Fibroblast of skin of abdomen (primary cell): ENCODE data around the gene CACNA2D2. TPM values are rescaled to one million over a fixed set of nuclear protein-coding genes. Genes with fewer than 3 reads are reported as not detected.

ENCODE experiments used
- DNase-seq: peaks from one replicate; pipeline ENCODE4 v3.0.0-alpha.2; 2013
- polyA plus RNA-seq, 2 experiments: library from polyadenylated mRNA; unstranded; fragments of 120-200 nt; gene quantifications; one replicate each; pipeline ENCODE4 v1.2.1, GENCODE V29; 2013; ENCODE audit not compliant: insufficient read length in 2 of 2

CACNA2D2 gene
- 0.37 TPM for polyA plus RNA-seq (2013, experiment 1 of 2; ENCODE audit: insufficient read length)
- 0.26 TPM for polyA plus RNA-seq (2013, experiment 2 of 2; ENCODE audit: insufficient read length)

- DNase-seq: no peak
Observed at GRCh38 chr3:50503504-50504342, at the start of gene CACNA2D2. TSS of gene CACNA2D2 (minus strand) at chr3:50503634. CDS start at chr3:50503423, 211 bp downstream.

- DNase-seq: no peak
Observed at GRCh38 chr3:50552598-50552997, 49.2 kb upstream of the CACNA2D2 start.

DNA sequence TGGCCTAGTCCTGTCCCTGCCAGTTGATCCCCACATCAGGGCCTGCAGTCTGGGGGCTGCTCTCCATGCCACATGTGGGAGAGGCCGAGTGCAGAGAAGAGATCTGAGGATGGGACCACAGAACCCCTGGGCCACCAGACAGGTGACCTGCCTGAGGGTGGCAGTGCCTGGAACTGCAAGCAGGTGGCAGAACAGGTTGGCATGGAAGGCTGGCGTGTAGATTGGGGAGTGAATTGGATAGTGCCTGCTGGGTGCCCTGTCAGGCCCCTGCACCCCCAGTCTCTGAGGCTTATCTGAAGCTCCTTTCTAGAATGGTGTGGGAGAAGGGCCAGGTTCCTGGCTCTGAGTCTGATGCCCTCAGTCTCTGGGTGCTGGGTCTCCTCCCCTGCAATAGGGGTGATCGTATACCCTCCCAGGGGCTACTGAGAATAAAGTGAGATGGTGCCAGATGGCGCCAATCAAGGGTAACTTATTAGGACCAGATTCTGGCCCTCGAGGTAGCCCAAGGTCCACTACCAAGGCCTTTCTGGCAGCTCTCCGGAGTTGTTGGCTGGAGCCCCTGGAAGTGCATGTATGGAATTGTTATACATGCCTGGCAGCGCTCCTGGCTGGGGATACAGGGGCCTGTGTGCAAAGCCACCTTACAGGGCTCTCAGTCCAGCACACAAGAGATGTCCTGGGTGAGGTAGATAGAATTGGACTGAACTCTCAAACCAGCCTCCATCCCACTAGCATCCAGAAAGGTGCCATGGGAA is 48.4 kb upstream of the CACNA2D2 start:
- no peak for DNase-seq

DNA sequence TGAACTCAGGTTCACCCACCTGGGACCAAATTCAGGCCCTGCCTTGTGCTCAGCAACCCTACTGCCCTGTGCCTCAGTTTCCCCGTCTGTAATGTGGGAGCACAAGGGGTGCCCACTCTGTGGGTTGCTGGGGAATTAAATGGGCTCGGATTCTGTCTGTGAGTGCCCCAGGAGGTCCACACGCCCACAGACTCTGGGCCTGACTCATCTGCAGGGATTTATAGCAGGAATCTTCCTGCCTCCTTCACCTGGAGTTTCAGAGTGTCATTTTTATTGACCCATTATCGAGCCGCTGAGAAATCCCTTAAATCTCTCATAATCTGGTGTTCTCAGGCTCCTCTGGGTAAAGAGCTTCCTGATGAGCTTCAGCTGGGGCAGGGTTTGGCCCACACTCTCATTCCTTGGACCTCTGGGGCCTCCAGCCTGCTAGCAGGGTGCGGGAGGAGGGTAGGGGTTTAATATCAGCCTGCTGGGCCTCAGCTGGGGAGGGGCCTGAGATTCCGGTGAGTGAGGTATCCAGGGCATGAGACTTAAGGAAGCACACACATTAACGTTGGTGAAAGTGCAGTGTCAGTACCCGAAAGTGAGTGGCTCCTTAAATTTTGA is 47.7 kb upstream of the CACNA2D2 start:
- DNase-seq: no peak

- peak; percentile 35 for DNase-seq
Observed at GRCh38 chr3:50550079-50550736, 46.8 kb upstream of the CACNA2D2 start.

DNA sequence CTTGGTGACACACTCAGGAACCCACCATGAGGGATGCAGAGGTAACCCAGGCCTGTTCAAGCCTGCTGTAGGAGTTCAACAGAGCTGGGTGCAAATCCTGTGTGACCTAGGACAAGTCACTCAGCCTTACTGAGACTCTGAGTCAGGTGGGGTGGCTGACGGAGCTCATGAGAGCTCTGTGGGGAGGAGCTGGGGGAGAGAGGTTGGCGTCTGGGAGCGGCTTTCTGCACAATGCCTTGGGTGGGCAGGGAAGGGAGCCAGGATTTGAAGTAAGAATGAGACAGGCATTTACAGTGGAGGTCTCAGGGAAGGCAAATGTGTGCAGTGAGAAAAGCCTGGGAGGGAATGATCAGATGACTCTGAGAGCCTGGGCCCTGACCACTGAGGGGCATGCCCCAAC is 45.8 kb upstream of the CACNA2D2 start:
- no peak for DNase-seq

DNA sequence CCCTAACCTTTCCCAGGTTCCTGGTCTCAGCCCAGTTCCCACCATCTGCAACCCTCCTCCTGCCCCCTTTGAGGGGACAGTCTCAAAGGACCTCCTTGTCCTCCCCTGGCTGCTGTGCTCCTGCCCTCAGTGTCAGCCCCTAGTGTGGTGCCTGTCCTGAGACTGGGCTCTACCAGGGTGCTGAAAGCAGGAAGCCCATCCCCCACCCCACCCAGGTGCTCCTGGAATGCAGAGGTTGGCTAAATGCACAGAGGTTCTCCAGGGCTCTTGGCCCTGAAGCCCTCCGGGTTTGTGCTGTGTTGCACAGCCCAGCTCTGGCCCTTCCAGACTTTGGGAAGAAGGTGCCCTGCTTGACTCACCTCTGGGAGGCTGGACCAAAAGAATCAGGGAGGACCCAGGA is 42.3 kb upstream of the CACNA2D2 start:
- DNase-seq: no peak

DNA sequence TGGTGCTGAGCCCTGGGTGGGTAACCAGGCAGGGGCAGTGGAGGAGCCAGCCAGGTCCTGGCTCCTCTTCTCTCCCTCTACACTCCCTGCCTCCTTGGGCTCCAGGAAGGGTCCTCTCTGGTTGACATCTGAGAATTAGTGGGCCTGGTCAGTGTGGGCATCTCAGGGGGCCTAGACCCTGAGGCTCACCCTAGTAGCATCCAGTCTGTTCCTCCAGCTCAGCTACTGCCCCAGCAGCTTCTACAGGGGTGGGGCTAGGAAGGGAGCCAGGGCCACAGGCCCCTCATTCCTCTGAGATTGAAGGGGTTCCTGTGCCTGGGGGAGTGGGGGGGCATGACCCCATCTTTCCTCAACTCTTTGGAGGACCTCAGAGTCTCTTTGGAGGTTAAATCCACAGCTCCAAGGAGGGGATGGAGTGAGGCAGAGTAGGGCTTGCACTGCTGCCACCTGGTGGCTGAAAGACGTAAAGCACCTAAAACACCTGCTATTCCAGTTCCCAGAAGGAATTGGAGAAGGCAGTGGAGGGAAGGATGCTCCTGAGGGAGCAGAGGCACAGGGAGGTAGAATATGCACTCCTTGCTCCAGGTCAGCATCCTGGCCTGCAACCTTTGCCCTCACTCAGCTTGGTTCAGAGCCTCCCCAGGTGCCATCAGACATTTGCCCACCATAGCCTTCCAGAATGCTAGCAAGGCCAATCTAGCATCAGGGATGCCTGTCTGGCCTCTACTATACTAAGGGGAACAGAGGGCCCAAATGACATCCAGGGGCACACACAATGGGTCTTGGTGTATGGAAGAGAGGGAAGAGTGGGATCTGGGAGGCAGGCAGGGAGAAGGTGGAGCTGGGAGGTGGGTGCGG is 39.0 kb upstream of the CACNA2D2 start:
- DNase-seq: peak; percentile 41

- DNase-seq: no peak
Observed at GRCh38 chr3:50539356-50540286, 36.2 kb upstream of the CACNA2D2 start.

- DNase-seq: no peak
Observed at GRCh38 chr3:50537421-50538129, 34.1 kb upstream of the CACNA2D2 start.

DNA sequence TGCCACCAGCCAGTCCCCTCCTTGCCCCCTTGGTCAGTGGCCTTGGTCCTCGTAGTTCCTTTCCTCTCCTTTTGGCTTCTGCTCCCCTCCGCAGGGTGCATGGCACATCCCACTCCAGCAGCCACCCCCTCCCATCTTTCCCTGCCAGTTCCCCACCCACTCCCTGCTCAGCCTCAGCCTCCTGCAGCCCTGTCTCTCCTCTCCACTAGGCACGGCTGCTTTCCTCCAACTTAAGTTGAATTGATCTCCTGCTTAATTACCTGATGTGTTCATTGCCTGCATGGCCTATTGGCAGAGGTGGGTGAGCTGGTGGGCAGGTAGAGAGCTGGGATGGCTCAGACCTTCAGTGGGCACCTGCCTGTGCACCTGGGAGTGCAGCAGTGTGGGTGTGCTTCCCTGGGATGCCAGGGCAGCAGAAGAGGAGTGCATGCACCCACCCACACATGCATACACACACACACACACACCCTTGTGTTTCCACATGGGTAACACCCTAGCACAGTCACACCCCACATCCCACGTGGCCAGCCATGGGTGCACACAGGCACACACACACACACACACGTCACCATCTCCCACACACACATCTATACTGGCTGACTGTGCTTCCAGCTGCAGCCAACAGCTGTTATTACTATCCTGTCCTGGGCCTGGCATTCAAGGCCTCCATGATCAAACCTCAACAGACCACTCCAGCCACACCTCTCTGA is 33.2 kb upstream of the CACNA2D2 start:
- DNase-seq: no peak

DNA sequence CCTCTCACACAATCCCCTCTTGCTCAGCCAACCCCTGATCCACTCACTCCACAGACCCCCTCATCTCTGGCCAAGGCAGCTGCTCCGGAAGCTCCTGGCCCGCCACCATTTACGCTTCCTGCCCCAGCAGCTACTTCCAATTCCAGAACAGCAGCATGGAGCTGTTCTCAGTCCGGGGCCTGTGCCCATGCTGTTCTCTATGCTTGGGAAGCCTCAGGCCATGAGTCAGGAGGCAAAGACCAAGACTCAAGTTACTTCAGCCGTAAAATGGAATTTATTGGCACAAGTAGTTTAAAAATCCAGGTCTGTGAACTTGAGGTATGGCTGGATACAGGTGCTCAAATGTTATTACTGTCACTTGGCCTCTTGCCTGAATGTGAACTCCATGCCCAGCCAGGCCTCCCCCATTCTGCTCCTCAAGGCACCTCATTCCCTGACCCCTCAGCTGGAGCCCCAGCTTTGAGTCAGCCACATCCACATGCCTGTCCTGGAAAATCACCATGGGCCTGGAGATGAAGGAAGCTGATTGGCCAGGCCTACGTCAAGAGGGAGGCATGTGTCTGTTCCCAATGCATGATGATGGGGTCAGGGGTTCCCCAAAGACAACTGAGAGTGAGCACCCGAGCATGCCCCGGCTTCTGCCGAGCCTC is 31.4 kb upstream of the CACNA2D2 start:
- no peak for DNase-seq

DNA sequence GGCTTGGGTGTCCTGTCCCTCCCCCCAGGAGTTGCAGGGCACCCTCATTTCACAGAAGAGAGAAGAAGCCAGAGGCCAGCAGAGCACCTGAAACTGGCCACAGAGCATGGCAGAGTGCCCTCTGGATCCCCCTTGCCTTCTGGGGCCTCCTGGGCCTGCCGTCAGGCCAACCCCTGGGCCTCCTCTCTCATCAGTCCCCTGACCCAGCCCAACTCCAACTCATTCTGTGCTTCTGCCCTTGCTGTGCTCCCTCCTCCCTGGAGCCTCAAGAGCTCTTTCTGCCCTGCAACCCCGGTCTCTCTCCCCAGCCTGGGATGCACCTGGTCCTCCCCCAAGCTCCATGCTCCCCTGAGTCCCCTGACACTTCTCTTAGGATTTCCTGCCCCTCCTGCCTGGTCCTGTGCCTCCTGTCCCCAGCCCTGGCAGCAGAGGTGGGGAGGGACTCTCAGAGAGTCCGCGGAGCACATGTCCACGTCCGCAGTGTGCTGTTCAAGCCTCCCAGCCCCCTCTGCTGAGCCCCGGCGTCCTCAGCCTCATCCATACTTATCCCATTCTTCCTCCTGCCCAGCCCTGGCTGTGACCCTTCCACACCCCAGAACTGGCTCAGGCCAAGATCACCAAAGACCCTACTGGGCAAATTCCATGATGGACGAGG is 30.5 kb upstream of the CACNA2D2 start:
- no peak for DNase-seq

DNA sequence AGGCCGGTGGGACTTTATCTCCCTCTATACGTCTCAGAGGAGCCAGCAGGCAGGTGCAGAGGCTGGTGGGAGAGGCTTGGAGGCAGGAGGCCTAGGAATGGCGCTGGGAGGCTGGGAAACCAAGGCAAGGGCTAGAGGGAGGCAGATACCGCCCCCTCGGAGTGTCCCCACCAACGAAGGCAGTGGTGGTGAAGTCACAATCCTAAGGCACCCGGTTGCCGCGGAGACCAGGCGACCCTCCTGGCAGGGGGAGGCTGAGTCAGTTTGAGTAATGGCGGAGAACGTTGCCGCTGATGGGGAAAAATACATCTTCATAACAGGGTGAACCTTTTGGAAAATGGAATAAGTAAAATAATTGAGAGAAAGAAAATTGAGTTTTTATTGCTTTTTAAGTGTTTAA is 29.9 kb upstream of the CACNA2D2 start:
- DNase-seq: no peak

DNA sequence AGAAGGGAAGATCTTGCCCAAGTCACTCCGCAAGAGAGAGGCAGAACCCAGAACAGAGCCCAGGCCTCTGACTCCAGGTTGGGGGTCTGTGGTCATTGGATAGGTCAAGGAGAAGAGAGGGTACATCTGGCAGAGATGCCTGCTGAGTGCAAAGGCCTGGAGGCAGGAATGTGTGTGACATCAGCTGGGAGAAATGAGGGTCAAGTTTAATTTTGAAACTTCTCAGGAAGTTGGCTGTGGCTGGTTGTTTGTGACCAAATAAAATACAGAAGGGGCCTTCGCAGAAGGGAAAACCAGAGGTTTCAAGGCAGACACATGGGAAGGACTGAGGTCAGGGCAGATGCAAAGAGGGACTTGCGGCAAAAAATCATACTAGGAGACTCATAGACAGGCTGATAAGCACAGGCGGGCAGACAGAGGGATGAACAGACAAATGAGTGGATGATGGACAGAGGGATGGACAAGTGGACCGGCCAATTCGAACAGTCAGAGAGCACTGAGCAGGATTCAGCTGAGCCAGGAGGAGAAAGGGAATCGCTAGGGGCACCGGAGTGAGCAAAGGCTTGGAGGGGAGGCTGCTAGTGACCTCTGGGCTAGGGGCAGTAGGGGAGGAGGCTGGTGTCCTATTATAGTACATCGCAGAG is 28.8 kb upstream of the CACNA2D2 start:
- no peak for DNase-seq

GRCh38 chr3:50531201-50531600 is 27.8 kb upstream of the CACNA2D2 start:
- DNase-seq: no peak
